GM19438 (cell line): ENCODE results near the gene S1PR3.

ENCODE experiments used
- ATAC-seq: cut with Tn5 transposase; IDR thresholded peaks from one replicate; pipeline ENCODE4 v1.9.1; 2021; ENCODE audit warnings: low read depth; ENCODE audit not compliant: unreplicated experiment

Gene S1PR3

GRCh38 chr9:88968799-88969198 is 22.5 kb upstream of the S1PR3 start:
- no peak for ATAC-seq

DNA sequence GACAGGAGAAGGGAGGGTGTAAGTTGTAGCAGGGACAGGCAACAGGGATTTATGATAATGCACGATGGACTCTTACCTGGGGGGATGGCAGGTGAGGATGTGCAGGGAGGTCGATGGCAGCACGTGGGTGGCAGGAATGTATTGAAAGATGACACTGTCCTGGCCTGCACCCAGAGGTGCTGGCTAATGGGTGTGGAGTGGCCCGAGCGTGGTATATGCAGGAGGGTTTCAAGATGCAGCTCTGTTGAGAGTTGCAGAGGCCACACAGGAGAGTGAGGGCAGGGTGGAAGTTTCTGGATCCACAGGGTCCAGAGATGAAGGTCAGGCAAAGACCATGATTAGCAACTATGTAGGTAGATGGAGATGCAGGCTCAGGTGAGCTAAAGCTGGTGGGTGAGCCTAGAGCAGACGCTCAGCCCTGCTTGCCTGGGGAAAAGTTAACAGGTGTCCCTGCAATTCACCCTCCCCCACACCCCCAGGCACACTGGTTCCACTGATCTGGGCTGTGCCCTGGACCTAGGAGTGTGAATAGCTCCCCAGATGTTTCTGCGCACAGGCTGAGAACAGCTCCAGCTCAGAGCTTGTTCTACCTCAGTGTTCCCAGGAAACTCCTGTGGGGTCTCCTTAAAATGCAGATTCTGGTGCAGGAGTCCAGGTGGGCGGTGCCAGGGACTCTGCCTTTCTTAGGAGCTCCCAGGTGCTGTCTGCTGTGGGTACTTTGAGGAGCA is 21.5 kb upstream of the S1PR3 start:
- ATAC-seq, result no peak

- no peak for ATAC-seq
These were observed 19.9 kb upstream of the S1PR3 start for GRCh38 chr9:88971131-88971960.

GRCh38 chr9:88972401-88972800 is 18.9 kb upstream of the S1PR3 start:
- no peak for ATAC-seq

DNA sequence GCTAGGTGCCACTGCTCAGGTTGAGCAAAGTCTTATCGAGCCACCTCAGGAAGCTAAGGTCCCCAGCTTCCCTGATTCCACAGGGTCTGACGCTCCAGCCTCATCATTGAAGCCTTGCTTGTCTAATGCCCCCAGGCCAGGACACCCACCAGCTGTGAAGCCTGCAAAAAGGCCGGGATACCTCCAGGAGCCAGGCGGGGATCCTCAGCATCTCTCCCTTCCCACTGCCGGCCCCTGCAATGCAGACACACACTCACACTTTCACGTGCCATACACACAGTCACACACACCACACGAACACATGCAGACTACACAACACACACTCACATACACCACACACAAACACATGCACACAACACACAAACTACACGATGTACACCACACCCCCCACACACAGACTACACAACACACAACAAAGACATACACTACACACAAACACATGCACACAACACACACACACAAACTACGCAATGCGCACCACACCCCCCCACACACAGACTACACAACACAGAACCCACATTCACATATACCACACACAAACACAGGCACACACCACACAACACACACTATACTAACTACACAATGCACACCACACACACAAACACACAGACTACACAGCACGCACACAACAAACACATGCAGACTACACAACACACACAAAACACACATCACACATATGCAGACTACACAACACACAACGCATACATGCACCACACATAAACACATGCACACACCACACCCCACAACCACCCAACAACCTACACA is 17.8 kb upstream of the S1PR3 start:
- no peak for ATAC-seq

DNA sequence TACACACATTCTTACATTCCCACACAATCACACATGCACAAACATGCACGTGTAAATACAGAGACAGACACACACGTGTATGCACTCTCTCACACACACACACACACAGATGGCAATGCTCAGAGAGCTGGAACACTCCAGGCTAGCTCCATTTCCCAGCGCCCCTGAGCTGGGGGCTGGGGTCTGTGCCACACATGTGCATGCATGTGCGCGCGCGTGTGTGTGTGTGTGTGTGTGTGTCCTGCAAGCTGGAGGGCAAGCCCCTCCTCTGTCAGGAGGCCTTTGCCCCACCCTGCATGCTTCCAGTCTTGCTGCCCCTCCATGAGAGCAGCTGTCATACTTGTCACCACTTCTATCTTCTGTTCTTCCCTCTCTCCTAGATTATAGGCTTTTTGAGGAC is 16.6 kb upstream of the S1PR3 start:
- no peak for ATAC-seq

DNA sequence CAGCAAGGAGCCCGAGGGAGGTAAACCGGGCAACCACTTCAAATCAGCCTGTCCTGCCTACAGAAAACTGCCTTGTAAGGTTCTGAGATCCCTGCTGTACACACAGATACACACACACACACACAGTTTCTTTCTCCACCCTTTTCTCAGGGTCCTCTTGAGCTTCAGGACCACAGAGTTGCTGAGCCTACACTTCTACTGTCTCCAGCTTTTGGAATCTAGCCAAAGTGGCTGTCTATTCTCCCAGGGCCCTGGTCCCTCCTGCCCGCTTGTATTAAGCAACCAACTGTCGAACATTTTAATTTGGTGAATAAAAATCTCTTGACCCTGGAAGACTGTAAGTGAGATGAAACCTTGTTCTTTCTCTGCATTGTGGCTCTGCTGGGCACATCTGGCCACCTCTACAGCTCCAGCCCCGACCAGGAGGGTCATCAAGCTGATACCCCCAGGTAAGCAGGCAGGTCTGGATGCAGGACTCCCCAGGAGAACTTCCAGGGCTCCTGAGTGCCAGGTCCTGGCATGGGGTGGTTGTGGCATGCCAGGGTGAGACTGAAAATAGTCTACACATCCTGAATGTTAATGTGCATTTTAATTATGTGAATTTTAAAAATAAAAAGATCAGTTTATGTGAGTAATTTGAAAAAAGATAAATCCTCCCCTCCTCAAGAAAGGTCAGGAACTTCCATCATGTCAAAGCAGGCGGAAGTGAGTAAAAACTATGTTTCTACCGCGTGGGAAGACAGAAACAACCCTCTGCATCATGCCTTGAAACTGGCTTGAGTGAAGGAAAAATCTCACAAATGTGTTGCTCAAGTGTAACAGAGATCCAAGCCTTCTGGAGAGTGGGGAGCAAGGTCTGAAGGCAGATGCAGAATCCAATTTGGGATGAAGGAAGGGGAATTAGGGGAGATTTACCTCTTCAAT is 15.0 kb upstream of the S1PR3 start:
- no peak for ATAC-seq

DNA sequence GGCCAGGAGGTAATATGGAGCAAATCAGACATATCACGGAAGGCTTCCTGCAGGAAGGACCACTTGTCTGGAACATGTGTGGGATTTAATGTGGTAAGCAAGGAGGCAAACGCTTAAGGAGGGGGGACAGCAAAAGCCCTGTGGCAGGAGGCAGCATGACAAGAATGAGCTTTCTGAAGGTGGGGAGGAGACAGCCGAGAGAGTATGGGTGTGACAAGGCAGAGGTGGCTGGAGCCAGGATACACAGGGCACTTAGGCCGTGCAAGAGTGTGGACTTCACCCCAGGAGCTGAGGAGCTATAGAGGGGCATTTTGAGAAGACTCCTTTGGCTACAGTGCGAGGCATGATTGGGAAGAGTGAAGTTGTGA is 14.4 kb upstream of the S1PR3 start:
- ATAC-seq, result no peak

- no peak for ATAC-seq
These were observed 13.2 kb upstream of the S1PR3 start for GRCh38 chr9:88978034-88978433.

GRCh38 chr9:88979021-88979420 is 12.2 kb upstream of the S1PR3 start:
- ATAC-seq, result no peak

DNA sequence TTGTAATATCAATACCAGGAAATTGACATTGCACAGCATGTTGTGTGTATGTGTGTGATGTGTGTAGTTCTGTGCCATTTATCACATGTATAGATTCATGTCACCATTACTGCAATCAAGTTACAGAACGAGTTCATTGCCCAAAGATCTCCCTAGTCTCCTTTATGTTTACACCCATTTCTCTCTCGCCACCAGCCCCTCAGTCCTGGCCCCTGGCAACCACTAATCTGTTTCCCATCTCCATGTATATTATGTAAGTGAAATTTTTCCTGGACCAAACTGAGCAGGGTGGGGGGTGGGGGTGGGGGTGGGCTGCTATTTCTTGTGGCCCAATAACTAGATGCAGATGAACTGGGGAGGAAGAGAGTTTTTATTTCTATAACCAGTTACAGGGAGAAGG is 11.5 kb upstream of the S1PR3 start:
- ATAC-seq, result no peak

DNA sequence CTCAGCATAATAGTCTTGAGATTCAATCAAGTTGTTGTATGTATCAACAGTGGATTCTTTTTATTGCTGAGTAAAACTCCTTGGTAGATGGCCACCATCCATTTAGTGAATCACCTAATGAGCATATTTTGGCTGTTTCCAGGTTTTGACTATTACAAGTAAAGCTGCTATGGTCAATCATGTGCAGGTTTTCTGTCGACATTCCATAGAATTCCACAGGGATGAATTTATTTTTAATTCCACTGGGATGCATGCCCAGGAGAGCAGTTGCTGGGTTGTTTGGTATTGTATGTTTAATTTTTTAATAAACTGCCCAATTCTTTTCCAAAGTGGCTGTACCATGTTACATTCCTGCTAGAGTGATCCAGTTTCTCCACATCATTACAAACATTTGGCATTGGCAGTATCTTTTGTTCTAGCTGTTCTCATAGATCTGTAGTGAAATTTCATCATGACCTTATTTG is 10.5 kb upstream of the S1PR3 start:
- ATAC-seq, result no peak

DNA sequence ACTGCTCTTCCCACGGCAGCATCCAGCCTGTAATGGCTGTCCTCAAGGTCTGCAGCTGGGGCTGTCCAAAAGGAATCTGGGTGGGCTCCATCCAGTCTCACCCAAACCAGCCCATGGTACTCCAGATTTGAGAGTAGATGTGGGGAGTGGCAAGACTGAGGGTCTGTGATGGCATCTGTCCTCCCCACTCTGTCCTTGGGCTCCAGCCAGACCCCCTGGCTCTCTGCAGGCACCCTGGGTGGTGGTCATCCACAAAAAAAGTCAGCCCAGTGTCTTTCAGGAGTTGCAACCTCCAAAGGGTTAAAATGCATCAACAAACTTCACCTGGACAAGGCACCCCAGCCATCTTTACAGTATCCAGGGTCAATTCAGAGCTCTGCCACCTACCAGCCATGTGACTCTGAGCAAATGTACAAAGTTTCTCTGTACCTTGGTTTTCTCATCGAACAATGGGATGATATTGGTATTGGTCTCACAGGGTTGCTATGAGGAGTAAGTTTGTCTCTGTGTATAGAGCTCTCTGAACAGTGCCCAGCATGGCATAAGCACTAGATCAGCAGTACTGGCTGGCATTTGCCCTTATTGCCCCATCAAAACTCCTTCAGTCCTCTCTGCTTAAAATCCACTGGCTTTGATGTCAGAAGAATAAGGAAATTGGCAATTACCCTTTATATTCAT is 7.3 kb upstream of the S1PR3 start:
- ATAC-seq, result no peak

DNA sequence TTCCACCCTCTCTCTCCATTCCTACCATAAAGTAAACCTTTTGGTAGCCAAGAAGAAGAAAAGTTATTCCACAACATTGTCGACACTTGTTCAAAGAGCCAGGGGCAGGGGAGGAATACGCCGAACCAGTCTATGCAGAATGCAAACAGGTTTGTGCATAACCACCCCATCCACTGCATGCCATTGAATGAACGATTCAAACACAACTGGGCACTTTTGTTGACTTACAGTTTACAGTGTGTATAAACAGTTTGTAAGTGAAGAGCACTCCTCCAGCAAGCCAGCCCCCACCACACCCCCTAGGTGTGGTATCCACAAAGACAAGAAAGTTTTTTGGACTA is 6.8 kb upstream of the S1PR3 start:
- no peak for ATAC-seq

GRCh38 chr9:88985616-88986015 is 5.7 kb upstream of the S1PR3 start:
- ATAC-seq, result no peak

DNA sequence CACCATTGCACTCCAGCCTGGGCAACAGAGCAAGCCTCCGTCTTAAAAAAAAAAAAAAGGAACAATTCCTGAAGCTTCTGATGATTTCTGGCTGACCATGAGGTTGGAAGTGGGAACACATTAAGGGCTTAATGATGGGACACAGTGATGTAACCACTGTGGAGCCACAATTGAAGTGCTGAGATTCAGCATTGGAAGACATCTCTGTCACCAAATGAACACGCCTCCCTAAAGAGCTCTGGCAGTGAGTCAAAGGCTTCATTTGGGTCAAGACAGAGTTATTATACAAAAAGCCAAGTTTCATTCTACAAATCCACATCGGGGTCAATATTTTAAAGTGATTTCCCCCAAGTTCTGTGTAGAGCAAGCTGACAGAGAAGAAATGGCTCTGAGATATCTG is 4.5 kb upstream of the S1PR3 start:
- ATAC-seq, result no peak

DNA sequence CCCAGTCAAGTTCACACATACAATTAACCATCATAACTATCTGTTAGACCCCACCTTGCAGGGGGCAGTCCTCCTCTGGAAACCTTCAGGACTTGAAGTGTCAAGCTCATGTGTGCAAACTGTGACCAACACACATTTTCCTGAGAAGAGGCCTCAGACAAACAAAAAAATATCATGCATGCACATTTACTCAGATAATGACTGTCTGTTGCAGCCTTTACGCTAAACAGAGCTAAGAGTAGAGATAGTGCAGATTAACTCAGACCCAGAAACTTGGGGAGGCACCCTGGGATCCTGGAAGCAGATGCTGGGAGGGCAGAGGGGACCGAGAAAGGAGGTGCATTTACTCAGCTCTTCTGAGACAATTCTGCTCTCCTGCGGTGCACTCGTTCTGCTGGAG is 3.6 kb upstream of the S1PR3 start:
- ATAC-seq, result no peak

DNA sequence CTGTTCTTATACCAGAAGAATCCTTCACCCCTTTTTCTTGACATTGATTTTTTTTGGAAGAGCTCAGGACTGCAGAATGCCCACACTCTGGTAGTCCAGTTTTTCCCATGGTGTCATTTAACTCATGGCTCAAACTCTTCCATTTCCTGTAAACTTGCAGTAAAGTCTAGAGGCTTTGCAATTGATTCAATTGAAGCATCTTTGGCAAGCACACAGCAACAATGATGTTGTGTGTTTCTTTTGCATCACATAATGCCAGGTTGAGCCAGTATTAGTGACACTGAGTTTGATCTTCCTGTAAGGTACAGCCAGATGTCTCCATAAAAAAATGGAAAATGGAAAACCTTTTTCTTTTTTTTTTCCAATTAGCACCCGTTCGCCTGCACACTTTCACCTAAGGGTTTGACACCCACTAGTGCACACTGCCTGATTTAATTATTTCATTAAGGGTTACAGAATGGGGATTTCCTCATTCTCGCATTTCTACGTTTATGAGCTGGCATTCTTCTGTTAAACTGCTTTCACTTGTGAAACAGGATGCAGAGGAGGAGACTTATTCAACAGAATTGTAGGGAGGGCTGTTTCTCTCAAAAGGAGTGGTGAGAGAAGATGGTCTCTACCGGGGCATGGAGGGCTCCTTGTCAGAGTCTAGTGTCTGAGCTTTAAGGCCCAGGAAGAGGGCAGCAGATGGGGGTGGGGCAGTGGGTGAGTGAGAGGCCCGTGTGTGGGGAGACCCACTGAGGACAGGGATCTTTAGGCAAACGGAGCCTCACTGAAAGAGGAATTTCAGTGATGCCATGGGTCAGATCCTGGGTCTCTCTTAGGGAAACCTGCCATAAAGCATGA is 2.2 kb upstream of the S1PR3 start:
- ATAC-seq, result no peak
